GM12891 (cell line): ENCODE results near the gene TMEM169.
"Not testable (repeated sequence)": the region's sequence is repeated elsewhere in the genome, so short reads cannot be mapped to it uniquely, and the experiment has no call there.

Experiments used
- DNase-seq: peaks from one replicate; pipeline ENCODE4 v3.0.0; 2011; ENCODE audit warnings: low spot score; ENCODE audit not compliant: insufficient read length
- FAIRE-seq: peaks from 2 replicates; lab custom pipeline; 2011; peaks lifted over from hg19 to GRCh38; lab: Jason Lieb, UNC
- PAX5 ChIP-seq: IDR thresholded peaks from 2 replicates; pipeline ENCODE4 v1.6.1; 2011; ENCODE audit warnings: low read length, moderate library complexity, mild to moderate bottlenecking; ENCODE audit not compliant: insufficient read depth, severe bottlenecking
- POLR2A ChIP-seq: IDR thresholded peaks from 2 replicates; pipeline ENCODE4 v1.6.1; 2011; ENCODE audit warnings: low read depth, low read length, control low read depth
- POLR2AphosphoS5 ChIP-seq: IDR thresholded peaks from 2 replicates; pipeline ENCODE4 v1.6.1; 2011; ENCODE audit warnings: low read depth, low read length, control low read depth
- POU2F2 ChIP-seq: IDR thresholded peaks from 2 replicates; pipeline ENCODE4 v1.6.1; 2011; ENCODE audit warnings: low read depth, mild to moderate bottlenecking, control low read depth, low read length, moderate library complexity
- SPI1 ChIP-seq: IDR thresholded peaks from 2 replicates; pipeline ENCODE4 v1.6.1; 2011; ENCODE audit warnings: low read depth, low read length, control low read depth
- TAF1 ChIP-seq: IDR thresholded peaks from 2 replicates; pipeline ENCODE4 v1.6.1; 2011; ENCODE audit warnings: low read depth, low read length, control low read depth

Gene TMEM169

GRCh38 chr2:216069028-216069427 lies 12.7 kb upstream of the TMEM169 start:
- FAIRE-seq (no peak), DNase-seq (no peak)
- TF ChIP-seq PAX5 = no peak
- no peak for TF ChIP-seq POLR2AphosphoS5
- no peak for TF ChIP-seq POU2F2
- TF ChIP-seq POLR2A = no peak
- no peak for TF ChIP-seq SPI1
- TF ChIP-seq TAF1 = no peak

- no peak for DNase-seq
- TF ChIP-seq POLR2AphosphoS5 = no peak
- TF ChIP-seq POU2F2 = no peak
- TF ChIP-seq TAF1 = no peak
- TF ChIP-seq POLR2A = no peak
- TF ChIP-seq SPI1 = no peak
- TF ChIP-seq PAX5 = no peak
- no peak for FAIRE-seq
Observed at GRCh38 chr2:216070195-216070594, 11.5 kb upstream of the TMEM169 start.

- DNase-seq (no peak), FAIRE-seq (no peak)
- TF ChIP-seq SPI1 (no peak), PAX5 (no peak), POU2F2 (no peak), TAF1 (no peak), POLR2A (no peak)
Observed at GRCh38 chr2:216071111-216071851, 10.4 kb upstream of the TMEM169 start.

DNA sequence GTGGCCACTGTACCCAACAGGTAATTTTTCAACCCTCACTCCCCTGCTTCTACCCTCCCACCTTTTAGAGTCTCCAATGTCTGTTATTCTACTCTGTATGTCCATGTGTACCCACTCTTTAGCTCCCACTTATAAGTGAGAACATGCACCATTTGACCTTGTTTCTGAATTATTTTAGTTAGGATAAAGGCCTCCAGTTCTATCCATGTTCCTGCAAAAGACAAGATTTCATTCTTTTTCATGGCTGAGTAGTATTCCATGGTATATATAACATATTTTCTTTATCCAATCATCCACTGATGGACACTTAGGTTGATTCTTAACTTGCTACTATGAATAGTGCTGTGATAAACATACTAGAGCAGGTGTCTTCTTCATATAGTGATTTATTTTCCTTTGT lies 9.2 kb upstream of the TMEM169 start:
- DNase-seq (no peak), FAIRE-seq (no peak)
- TF ChIP-seq POLR2A (no peak), TAF1 (no peak), SPI1 (no peak), POLR2AphosphoS5 (no peak), PAX5 (no peak), POU2F2 (no peak)

DNA sequence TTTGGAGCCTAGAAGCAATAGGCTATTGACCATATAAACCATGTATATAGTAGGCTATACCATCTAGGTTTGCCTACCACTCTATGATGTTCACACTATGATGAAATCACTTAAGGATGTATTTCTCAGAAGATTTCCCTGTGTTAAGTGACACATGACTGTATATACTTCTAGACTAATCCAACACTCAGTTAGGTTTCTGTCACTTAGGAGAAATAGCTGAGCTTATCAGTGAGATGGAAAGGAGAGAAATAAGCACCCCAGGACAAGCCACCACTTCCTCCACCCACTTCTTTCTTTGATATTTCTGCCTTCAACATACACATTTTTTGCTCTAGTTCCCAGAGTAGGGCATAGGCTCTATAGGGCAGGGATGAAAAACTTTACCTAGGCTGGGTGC lies 7.9 kb upstream of the TMEM169 start:
- TF ChIP-seq POU2F2 (no peak), PAX5 (no peak), POLR2AphosphoS5 (no peak), SPI1 (no peak), TAF1 (no peak)
- FAIRE-seq (peak; percentile 75), DNase-seq (no peak)

DNA sequence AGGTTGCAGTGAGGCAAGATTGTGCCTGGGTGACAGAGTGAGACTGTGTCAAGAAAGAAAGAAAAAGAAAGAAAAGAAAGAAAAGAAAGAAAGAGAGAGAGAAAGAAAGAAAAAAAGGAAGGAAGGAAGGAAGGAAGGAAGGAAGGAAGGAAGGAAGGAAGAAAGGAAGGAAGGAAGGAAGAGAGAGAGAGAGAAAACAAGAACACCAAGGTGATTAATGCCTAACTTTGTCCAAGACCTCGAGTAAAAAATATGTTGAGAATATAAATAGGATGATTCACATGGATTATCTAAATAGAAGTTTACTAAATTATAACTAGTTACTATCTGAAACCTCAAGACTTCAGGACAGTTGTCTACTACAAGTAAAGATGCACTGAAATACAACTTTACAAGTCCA lies 7.3 kb upstream of the TMEM169 start:
- TF ChIP-seq POU2F2 (no peak), TAF1 (no peak), POLR2A (no peak), POLR2AphosphoS5 (no peak), PAX5 (no peak), SPI1 (no peak)
- FAIRE-seq (no peak), DNase-seq (no peak)

- DNase-seq (no peak), FAIRE-seq (no peak)
Observed at GRCh38 chr2:216074794-216075193, 6.9 kb upstream of the TMEM169 start.

DNA sequence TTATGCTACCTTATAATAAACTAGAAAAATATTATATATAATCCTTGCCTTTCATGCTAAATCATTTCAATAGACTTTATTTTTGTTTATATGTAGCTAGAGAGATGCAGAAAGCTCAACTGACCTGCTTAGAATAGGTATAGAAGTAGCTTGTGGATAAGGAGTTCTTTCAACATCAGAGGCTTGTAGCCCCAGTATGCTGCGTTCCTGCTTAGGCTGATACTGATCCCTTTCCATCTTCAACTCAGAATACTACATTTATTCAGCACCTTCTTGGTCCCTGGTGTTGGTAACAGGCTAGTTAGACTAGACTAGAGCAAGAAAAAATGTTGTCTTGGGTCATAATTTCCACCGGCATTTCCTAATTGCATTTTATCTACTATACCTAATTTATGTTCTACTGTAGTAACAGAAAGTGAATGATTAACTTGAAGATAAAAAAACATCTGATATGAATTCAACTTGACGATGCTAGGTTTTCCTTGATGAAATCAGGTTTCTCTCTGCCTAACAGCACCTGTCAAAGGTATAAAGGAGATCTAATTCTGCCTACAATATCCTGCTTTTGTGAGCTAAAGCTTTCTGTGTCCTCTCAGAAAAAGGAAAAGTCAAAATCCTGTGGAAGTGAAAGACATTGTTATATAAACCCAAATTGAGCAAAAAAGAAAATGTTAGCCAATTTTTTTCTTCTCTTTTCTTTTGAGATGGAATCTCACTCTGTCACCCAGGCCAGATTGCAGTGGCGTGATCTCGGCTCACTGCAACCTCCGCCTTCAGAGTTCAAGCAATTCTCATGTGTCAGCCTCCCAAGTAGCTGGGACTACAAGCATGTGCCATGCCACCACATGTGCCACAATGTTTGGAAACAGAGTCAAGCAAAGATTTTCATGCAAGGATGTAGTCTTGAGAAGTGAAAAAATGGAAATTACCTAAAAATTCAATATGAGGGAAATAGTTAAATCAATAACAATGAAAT lies 5.9 kb upstream of the TMEM169 start:
- FAIRE-seq = no peak
- no peak for DNase-seq
- no peak for TF ChIP-seq PAX5
- no peak for TF ChIP-seq TAF1
- no peak for TF ChIP-seq POLR2AphosphoS5
- TF ChIP-seq POLR2A = no peak
- no peak for TF ChIP-seq POU2F2
- TF ChIP-seq SPI1 = no peak

More at GRCh38 chr2:216074794-216075193, 6.9 kb upstream of the TMEM169 start:
- no peak for TF ChIP-seq POLR2A
- TF ChIP-seq POU2F2 = no peak
- TF ChIP-seq SPI1 = no peak
- TF ChIP-seq TAF1 = no peak
- no peak for TF ChIP-seq PAX5
- no peak for TF ChIP-seq POLR2AphosphoS5

DNA sequence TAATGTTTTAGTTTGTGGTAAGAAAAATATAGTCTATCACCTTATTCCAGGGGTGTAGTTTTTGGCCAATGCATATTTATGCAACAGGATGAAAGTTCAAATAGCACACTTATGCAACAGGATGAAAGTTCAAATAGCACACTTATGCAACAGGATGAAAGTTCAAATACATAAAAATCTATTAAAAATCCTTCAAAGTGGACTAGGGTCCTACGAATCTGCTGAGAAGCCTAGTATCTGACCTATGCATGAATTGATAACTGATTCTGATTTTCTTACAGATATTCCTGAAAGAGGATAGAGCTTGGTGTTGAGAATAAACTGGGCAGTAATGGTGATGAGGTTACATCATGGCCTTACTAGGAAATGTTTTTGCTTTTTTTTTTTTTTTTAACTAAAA lies 2.9 kb upstream of the TMEM169 start:
- DNase-seq (no peak), FAIRE-seq (no peak)
- TF ChIP-seq PAX5 (no peak), POLR2A (no peak), TAF1 (no peak), POLR2AphosphoS5 (no peak), SPI1 (no peak), POU2F2 (no peak)

DNA sequence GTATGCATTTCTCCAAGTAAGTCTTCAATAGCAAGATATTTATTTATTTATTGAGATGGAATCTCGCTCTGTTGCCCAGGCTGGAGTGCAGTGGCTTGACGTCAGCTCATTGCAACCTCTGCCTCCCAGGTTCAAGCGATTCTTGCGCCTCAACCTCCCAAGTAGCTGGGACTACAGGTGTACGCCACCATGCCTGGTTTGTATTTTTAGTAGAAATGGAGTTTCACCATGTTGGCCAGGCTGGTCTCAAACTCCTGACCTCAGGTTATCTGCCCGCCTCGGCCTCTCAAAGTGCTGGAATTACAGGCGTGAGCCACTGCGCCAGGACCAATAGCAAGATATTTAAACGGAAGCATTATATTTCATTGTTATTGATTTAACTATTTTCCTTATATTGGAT lies 1.7 kb upstream of the TMEM169 start:
- not testable (repeated sequence) for FAIRE-seq, DNase-seq
